Stimulated activated CD8-positive, alpha-beta memory T cell treated with anti-CD3 and anti-CD28 coated beads, Interleukin-15, amount 100 ng/mL, for 48 hours (primary cell): ENCODE results near the gene ARPC1B.
A peak's percentile ranks its signal among the peaks of the same experiment; 100 is the strongest.

Experiments used
- DNase-seq, 2 donors: peaks; one replicate each; pipeline ENCODE4 v3.0.0-alpha.2; 2020; ENCODE audit warnings: low read depth in 2 of 2

ARPC1B gene

GRCh38 chr7:99389772-99390171 lies 15.2 kb downstream of the ARPC1B start:
- DNase-seq: no peak

DNA sequence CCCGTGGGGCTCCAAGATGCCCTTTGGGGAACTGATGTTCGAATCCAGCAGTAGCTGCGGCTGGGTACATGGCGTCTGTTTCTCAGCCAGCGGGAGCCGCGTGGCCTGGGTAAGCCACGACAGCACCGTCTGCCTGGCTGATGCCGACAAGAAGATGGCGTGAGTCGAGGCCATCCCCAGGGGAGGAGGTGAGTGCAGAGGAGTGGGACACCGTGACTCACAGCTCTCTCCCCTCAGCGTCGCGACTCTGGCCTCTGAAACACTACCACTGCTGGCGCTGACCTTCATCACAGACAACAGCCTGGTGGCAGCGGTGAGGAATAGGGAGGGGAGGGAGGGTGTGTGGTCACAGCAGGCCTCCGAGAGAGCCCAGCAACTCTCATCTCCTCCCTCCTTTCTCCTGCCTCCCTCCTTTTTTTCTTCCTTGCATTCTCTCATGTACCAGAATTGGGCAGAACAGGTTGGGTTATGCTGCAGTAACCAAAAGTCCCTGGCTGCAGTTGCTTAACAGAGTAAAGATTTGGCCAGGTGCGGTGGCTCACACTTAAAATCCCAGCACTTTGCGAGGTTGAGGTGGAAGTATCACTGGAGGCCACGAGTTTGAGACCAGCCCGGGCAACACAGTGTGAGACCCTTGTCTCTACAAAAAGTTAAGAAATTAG lies 16.5 kb downstream of the ARPC1B start:
- no peak for DNase-seq

GRCh38 chr7:99392046-99392445 lies 17.5 kb downstream of the ARPC1B start:
- no peak for DNase-seq

DNA sequence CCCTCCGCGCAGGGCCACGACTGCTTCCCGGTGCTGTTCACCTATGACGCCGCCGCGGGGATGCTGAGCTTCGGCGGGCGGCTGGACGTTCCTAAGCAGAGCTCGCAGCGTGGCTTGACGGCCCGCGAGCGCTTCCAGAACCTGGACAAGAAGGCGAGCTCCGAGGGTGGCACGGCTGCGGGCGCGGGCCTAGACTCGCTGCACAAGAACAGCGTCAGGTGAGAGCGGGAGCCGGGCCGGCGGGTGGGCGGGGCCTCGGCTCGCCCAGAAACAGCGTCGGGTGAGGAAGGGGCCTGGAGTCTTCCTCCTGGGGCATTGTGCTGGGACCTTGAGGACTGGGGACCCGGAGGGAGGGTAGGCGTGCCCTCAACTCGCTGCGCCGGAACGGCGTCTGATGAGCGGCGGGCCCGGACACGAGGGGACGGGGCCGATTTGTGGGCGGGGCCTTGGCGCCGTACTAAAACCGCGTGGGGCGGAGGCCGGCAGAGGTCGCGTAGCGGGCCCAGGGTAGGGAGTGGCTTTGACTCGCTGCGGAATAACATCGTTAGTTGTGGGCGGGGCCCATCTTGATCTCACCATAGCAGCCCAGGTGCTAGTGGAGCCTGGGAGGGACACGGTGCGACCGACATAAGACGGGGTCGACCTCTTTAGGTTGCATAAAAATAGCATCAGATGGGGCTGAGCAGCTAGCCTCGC lies 18.3 kb downstream of the ARPC1B start:
- peak; percentile 71 for DNase-seq

DNA sequence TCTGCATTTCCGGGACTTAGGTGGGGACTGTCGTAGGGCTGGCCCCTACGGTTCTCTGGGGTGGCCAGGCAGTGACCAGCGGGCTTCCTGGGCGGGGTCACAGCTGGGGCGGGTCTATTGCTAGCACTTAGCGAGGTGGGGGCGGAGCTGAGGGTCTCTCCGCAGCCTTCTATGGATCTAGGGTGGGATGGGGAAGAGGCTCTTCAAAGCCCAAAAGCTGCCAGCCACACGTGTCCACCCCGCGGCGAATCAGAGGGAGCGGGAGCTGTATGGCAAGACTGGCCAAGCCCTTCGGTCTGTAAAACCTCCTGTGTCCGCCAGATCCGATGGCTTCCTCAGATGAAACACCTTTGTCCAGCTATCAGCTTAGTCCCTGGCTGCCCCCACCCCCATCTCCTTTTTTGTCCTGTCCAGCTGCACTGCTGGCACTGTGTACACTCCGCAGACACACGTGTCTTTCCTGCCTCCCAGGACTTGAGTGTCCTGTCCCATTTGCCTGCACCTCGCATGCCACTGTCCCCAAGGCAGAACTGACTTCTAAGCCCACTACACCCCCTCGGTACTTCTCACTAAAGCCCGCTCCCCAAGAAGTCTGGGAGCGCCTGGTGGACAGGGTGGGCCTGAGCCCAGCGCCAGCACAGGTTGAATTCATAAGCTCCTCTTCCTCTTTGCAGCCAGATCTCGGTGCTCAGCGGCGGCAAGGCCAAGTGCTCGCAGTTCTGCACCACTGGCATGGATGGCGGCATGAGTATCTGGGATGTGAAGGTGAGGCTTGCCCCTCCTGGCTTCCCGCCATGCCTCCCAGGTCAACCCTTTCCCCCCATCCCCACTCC lies 19.0 kb downstream of the ARPC1B start:
- DNase-seq: no peak

DNA sequence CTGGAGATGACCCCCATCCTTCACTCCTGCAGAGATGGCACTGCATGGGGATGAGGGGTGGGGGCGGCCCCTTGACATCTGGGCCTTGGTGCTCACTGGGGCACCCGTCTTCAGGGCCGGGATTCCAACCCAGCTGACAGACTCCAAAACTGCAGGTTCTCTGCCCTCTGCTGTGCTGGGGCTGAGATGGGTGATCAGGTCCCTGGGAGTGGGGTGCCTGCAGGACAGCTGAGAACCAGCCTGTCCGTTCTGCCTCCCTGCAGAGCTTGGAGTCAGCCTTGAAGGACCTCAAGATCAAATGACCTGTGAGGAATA lies 19.6 kb downstream of the ARPC1B start:
- DNase-seq: no peak

- DNase-seq: no peak
Measured at GRCh38 chr7:99395616-99396327, 21.2 kb downstream of the ARPC1B start.

GRCh38 chr7:99396418-99397296 lies 22.1 kb downstream of the ARPC1B start:
- DNase-seq: no peak

GRCh38 chr7:99397297-99397983 lies 22.9 kb downstream of the ARPC1B start:
- no peak for DNase-seq

DNA sequence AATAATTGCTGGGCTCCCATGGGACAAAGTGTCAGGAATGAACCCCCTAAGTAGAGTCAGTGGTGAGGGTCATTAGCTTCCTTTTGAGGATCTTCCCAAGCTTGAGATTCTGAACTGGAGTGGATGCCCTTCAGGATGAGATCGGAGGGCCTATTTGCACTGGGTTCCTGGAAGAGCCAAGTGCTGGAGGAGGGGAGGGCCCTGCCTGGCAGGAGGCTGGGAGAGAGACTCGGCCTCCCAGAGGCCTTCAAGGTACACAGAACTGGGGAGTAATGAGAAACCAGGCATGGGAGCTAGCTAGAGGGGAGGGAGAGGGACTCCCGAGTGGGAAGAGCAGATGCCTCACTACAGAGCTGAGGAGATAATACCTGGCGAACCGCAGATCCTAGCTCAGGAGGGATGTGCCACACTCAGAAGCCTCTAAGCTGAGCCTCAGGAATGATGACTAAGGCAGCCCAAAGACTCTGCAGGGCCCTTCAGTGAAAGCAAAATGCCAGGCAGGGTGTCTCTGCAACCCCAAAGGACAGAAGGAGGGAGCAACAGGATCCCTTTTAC lies 24.4 kb downstream of the ARPC1B start:
- DNase-seq: no peak

GRCh38 chr7:99399597-99399996 lies 25.1 kb downstream of the ARPC1B start:
- no peak for DNase-seq

DNA sequence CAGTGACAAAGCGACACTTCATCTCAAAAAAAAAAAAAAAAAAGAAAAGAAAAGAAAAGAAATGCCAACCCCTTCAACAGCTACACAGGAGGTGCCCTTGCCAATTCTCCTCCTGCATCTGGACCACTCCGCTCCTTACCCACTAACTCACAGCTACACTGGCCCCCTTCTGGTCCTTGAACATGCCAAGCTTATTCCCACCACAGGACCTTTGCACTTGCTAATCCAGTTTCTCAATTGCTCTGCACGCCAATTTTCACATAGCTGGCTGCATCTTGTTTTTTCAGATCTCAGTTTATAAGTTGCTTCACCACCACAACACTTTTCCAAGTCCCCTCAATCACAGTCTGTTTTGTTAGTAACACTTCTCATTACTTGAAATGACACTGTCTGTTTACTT lies 28.3 kb downstream of the ARPC1B start:
- DNase-seq: no peak

- DNase-seq: no peak
Measured at GRCh38 chr7:99403764-99404163, 29.2 kb downstream of the ARPC1B start.

- DNase-seq: no peak
Measured at GRCh38 chr7:99404235-99404976, 29.9 kb downstream of the ARPC1B start.

- DNase-seq: no peak
Measured at GRCh38 chr7:99404977-99405320, 30.4 kb downstream of the ARPC1B start.

DNA sequence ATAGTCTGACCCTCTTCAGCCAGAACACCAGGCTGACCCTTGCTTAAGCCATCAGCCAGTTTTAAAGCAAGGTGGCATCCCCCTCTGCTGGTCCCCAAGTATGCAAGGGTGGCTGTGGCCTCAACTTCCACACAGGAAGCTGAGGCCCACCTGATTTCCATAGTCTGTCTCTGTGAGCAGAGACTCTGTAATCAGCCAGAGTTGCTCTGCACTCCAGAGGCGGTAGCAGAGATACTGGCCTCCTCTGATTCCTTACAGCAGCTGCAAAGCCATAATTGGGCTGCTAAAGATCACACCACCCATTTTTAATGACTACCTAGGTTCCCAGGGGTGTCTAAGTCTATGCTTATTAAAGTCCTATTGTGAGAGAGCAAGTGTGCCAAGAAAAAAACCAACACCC lies 32.0 kb downstream of the ARPC1B start:
- no peak for DNase-seq

DNA sequence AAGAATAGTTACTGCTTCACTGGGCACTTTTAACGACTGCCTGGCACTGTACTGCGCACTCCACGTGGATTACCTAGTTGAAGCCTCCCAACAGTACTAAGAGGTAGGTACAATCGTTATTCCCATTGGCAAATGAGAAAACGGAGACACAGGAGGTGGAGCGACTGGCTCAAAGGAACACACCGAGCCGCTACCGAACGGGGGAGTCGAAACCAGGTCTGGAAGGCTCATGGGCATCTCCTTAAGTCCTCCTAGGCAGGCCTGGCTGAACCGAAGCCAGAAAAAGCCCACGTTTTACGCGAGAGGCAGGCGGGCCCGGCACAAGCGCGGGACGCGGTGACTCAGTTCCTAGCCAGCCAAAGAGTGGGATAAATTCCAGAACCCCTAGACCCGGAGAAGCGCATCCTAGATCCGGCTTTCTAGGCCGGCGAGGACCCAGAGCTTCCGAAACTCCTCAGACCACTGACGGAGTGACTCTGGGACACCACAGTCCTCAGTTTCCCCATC lies 33.4 kb downstream of the ARPC1B start:
- peak; percentile 12 to 15 for DNase-seq

DNA sequence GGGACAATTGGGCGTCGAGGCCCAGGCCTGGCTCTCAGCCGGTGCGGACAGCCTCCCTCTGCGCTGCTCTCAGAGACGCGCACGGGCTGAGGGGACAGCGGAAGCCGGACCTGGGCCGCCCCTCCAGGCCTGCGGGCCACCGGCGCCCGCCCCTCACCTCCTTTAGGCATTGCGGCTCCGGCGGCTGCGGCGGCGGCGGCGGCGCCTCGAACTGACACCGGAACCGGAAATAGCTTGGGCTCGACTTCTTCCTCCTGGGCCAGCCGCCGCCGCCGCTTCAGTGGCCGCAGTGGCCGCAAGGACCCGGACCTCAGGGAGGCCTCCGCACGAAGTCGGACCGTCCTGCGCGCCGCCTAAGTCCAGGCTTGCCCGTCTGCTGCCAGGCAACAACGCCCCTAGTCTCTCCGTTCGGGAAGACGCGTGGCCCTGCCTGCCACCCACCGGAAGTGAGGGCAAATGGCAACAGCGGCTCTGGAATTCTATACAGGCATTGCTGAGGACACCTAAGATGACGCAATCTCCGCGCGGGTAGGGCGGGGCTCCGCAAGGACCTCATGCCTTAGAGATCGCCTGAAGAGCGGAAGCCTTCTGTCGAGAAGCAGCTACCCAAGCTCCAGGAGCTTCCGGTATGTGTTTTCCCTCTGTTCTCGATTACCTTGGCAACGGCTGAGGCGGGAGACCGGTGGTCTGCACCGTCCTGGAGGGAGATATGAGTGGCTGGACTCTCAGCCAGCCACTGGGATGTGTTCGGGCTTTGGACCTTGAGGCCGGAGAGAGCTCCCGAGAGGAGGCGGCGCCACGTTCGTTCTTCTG lies 34.1 kb downstream of the ARPC1B start, which contains the start of the genes BUD31 and PDAP1:
Gene BUD31 (plus strand): TSS at position 591 of the 813 bp plus-strand sequence. CDS start 2,124 bp downstream, outside the sequence.
Gene PDAP1 (minus strand): TSS at position 219 of the 813 bp plus-strand sequence. CDS start 49 bp downstream, at position 170.
- DNase-seq: peak; percentile 78 to 85
